Measurements from ENCODE around the gene TNRC6C. TPM values are rescaled to one million over a fixed set of nuclear protein-coding genes. Genes with fewer than 3 reads are reported as not detected.

The TNRC6C gene
- total and polyA plus RNA-seq, 2 experiments from 2014 or later: 4.2 to 5.6 TPM

DNA sequence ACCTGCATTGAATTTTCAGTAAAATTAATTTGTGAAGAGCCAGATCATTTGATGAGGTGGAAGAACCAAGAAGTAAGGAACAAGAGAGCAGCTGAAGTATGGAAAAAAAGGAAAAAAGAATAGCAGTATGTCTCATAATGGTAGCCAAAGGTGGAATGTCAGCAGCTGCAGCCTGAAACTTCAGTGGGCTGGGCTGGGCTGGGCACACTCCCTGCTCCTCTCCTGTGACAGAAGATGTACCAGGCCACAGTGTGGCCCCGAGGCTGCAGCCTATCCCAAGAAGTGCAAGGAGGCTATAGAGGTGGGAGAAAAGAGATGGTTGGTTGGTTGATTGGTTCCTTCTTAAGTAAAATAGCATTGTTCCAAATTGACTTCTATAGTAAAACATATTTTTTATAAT is 84.5 kb downstream of the TNRC6C start:
- H2AFZ ChIP-seq: no peak overlapping the region
- H3K27me3 ChIP-seq: no peaks in the 10 kb centered on the region
- H3K4me1 ChIP-seq (ENCODE audit: insufficient read depth): peaks cover 3% of the 10 kb centered on the region
- H3K27ac ChIP-seq: no peak overlapping the region
- no peaks in the 10 kb centered on the region for H3K9me3 ChIP-seq (ENCODE audit: low read depth)
- H3K79me2 ChIP-seq: peaks cover 3% of the 10 kb centered on the region
- 95% methylated on average over 1 of the region's 1 CpG for WGBS (ENCODE audit: low lambda C conversion rate, missing lambda C conversion rate)
- no peak overlapping the region for H3K4me3 ChIP-seq
- H4K20me1 ChIP-seq (ENCODE audit: insufficient read depth, poor library complexity, severe bottlenecking): no peaks in the 10 kb centered on the region
- no peak for DNase-seq (ENCODE audit: low spot score)
- TF ChIP-seq CTCF (IDR thresholded peaks at IDR 0.05; ENCODE audit: poor library complexity) (no peak), EZH2phosphoT487 (IDR thresholded peaks at IDR 0.05; ENCODE audit: low read depth, severe bottlenecking, unreplicated experiment) (no peak), EZH2 (IDR thresholded peaks at IDR 0.05; ENCODE audit: borderline replicate concordance) (no peak)
- no peaks in the 10 kb centered on the region for H3K36me3 ChIP-seq (replicated peaks; ENCODE audit: insufficient read depth, low read depth)
- no peak overlapping the region for H3K4me2 ChIP-seq
- H3K9me2 ChIP-seq (replicated peaks; ENCODE audit: insufficient read depth): no peaks in the 10 kb centered on the region

GRCh38 chr17:78044280-78044835 is 85.9 kb downstream of the TNRC6C start:
- Histone ChIP-seq H3K4me2 (no peak overlapping the region), H3K4me3 (no peak overlapping the region), H3K79me2 (peaks cover 3% of the 10 kb centered on the region), H3K9me2 (replicated peaks; ENCODE audit: insufficient read depth) (no peaks in the 10 kb centered on the region), H3K36me3 (replicated peaks; ENCODE audit: insufficient read depth, low read depth) (no peaks in the 10 kb centered on the region), H3K9me3 (ENCODE audit: low read depth) (no peaks in the 10 kb centered on the region), H2AFZ (no peak overlapping the region), H3K27ac (no peak overlapping the region), H3K4me1 (ENCODE audit: insufficient read depth) (peaks cover 3% of the 10 kb centered on the region), H4K20me1 (ENCODE audit: insufficient read depth, poor library complexity, severe bottlenecking) (no peaks in the 10 kb centered on the region), H3K27me3 (no peaks in the 10 kb centered on the region)
- TF ChIP-seq EZH2 (IDR thresholded peaks at IDR 0.05; ENCODE audit: borderline replicate concordance) (no peak), CTCF (IDR thresholded peaks at IDR 0.05; ENCODE audit: poor library complexity) (no peak), EZH2phosphoT487 (IDR thresholded peaks at IDR 0.05; ENCODE audit: low read depth, severe bottlenecking, unreplicated experiment) (no peak)
- DNase-seq (ENCODE audit: low spot score): no peak
- 84% methylated on average over 3 of the region's 3 CpGs for WGBS (ENCODE audit: low lambda C conversion rate, missing lambda C conversion rate)

DNA sequence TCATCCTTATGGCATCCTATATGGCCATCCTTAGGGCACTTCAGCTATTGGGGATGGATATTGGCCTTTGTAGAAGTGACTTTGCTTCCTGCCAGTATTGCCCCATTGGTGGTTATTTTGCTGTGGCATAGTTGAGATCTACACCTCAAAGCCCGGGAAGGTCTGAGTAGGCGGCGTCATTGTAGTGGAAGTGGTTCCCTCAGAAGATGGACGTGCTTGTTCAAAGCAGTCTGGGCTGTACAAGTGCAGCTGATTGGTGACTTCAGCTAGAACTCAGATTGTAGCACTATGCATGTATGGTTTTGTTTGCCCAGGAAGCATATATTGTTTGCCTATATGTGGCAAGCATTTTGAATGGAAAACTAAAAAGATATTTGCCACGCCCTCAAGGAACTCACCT is 86.8 kb downstream of the TNRC6C start:
- H4K20me1 ChIP-seq (ENCODE audit: insufficient read depth, poor library complexity, severe bottlenecking): no peaks in the 10 kb centered on the region
- no peaks in the 10 kb centered on the region for H3K27me3 ChIP-seq
- H3K79me2 ChIP-seq: peaks cover 3% of the 10 kb centered on the region
- 98% methylated on average over 5 of the region's 5 CpGs for WGBS (ENCODE audit: low lambda C conversion rate, missing lambda C conversion rate)
- H3K36me3 ChIP-seq (replicated peaks; ENCODE audit: insufficient read depth, low read depth): no peaks in the 10 kb centered on the region
- H2AFZ ChIP-seq: no peak overlapping the region
- TF ChIP-seq EZH2 (IDR thresholded peaks at IDR 0.05; ENCODE audit: borderline replicate concordance): no peak
- no peak for TF ChIP-seq EZH2phosphoT487 (IDR thresholded peaks at IDR 0.05; ENCODE audit: low read depth, severe bottlenecking, unreplicated experiment)
- TF ChIP-seq CTCF (IDR thresholded peaks at IDR 0.05; ENCODE audit: poor library complexity): no peak
- no peak for DNase-seq (ENCODE audit: low spot score)
- H3K4me2 ChIP-seq: no peak overlapping the region
- no peaks in the 10 kb centered on the region for H3K9me2 ChIP-seq (replicated peaks; ENCODE audit: insufficient read depth)
- H3K27ac ChIP-seq: no peak overlapping the region
- H3K9me3 ChIP-seq (ENCODE audit: low read depth): no peaks in the 10 kb centered on the region
- H3K4me3 ChIP-seq: no peak overlapping the region
- peaks cover 3% of the 10 kb centered on the region for H3K4me1 ChIP-seq (ENCODE audit: insufficient read depth)

All from hepatocyte (in vitro differentiated cells).